Suprapubic skin (tissue), 4 donors: ENCODE results near the gene KCNA5.

Source experiments
- CTCF ChIP-seq, 2 donors: fragments of 200-600 bp in 1 of 2; fragments of 450-650 bp in 1 of 2; sonication (generic) in 1 of 2; IDR thresholded peaks; one replicate each; pipeline ENCODE4 v1.5.1; 2016 to 2019; ENCODE audit warnings: antibody characterized with exemption in 2 of 2, mild to moderate bottlenecking in 1 of 2, moderate library complexity in 1 of 2
- EP300 ChIP-seq: sonication (generic); formaldehyde crosslinking; IDR thresholded peaks from one replicate; pipeline ENCODE4 v1.6.1; 2017; ENCODE audit warnings: antibody characterized with exemption
- POLR2A ChIP-seq, 2 donors: fragments of 450-650 bp; IDR thresholded peaks; one replicate each; pipeline ENCODE4 v1.6.1; 2017; ENCODE audit warnings: antibody characterized with exemption in 2 of 2, mild to moderate bottlenecking in 2 of 2, moderate library complexity in 2 of 2
- POLR2AphosphoS5 ChIP-seq, 3 donors: sonication (generic); formaldehyde crosslinking; IDR thresholded peaks; one replicate each; pipeline ENCODE4 v1.6.1; 2017; ENCODE audit warnings: antibody characterized with exemption in 3 of 3

DNA sequence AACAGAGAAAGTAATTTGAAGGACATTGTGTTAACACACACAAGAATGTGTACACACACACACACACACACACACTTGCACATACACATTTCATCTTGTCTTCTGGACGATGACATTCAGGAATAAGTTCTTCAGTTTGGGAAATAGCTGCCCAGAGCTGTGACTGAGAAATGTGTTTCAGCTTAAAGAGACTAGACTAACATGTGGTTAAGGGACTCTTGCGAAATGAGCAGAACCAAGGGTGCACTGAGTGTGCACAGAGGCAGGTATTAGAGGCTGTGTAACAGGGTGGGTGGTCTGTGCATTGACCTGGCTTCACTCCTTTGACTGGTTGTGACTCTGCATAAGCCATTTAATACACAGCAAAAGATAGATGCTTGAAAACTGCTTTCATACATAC, 29.4 kb upstream of the KCNA5 start:
- no peak for TF ChIP-seq POLR2AphosphoS5 (IDR thresholded peaks at IDR 0.05)
- TF ChIP-seq POLR2A (IDR thresholded peaks at IDR 0.05) = no peak
- no peak for TF ChIP-seq CTCF (IDR thresholded peaks at IDR 0.05)
- TF ChIP-seq EP300 = no peak
